ENCODE results near the gene PTH1R.

DNA sequence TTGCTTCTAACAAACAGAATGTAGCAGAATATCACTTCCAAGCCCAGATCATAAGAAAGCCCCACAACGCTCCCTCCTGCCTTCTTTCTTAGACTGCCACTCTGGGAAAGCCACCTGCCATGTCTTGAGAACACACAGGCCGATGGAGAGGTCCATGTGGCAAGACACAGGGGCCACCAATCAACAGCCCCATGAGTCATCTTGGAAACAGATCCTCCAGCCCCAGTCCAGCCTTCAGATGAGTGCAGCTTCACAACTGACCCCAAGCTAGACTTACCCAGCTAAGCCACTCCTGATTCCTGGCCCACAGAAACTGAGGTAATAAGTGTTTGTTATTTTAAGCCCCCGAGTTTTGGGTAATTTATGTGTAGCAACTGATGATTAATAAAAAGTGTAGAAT, 39.7 kb downstream of the PTH1R start:
- TF ChIP-seq, protein P1, sequence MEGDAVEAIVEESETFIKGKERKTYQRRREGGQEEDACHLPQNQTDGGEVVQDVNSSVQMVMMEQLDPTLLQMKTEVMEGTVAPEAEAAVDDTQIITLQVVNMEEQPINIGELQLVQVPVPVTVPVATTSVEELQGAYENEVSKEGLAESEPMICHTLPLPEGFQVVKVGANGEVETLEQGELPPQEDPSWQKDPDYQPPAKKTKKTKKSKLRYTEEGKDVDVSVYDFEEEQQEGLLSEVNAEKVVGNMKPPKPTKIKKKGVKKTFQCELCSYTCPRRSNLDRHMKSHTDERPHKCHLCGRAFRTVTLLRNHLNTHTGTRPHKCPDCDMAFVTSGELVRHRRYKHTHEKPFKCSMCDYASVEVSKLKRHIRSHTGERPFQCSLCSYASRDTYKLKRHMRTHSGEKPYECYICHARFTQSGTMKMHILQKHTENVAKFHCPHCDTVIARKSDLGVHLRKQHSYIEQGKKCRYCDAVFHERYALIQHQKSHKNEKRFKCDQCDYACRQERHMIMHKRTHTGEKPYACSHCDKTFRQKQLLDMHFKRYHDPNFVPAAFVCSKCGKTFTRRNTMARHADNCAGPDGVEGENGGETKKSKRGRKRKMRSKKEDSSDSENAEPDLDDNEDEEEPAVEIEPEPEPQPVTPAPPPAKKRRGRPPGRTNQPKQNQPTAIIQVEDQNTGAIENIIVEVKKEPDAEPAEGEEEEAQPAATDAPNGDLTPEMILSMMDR (IDR thresholded peaks at IDR 0.05), result no peak
- TF ChIP-seq POLR2A (IDR thresholded peaks at IDR 0.05), result no peak

Data from testis (tissue), 2 donors.